ENCODE measurements around the gene GRIN2C. TPM values are rescaled to one million over a fixed set of nuclear protein-coding genes. Genes with fewer than 3 reads are reported as not detected.
A peak's percentile ranks its signal among the peaks of the same experiment; 100 is the strongest.

Gene GRIN2C
- total RNA-seq, 1 donor from 2014 or later, result 0.65 TPM

DNA sequence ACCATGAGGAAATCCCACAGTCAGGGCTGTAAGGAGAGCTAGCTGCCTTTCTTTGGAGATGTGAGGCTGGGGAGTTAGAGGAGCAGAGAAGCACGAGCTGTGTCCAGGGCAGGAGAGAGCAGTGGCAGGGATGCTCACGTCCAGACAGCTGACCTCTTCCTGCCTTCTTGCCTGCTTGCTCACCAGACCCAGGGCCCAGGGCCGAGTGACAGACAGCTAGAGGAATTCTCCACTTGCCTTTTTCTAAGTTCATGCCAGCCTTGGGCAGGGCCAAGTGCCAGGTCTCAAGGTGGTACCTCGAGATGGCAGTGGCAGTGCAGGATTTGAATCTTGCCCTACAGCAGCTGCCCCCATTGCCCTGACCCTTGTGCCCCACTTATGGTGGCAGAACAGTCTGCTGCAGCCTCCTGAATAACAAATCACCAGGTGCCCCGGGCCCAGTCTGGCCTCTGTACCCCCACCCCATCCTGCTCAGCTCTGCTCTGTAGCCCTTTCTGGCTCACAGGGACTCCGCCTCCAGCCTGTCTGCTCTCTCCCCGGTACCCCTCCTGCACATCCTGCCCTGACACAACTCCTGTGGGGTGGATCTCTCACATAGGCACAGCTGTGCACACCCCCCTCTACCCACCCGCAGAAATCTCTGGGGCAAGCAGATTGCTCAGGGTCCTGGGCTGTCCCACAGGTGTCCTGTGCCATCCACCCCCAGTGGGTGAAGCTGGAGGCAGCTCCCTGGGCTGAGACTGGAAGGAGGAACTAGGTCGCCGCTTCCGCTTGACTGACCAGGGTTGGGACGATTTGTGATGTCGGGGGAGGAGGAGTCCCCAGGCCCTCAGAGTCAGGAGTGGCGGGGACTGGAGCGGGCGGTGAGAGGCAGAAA lies 25.9 kb downstream of the GRIN2C start:
- ATAC-seq (ENCODE audit: poor library complexity), result no peak
- intact Hi-C loops (cut with DNase I), result no loop called here
- DNase-seq, result peak; percentile 58

DNA sequence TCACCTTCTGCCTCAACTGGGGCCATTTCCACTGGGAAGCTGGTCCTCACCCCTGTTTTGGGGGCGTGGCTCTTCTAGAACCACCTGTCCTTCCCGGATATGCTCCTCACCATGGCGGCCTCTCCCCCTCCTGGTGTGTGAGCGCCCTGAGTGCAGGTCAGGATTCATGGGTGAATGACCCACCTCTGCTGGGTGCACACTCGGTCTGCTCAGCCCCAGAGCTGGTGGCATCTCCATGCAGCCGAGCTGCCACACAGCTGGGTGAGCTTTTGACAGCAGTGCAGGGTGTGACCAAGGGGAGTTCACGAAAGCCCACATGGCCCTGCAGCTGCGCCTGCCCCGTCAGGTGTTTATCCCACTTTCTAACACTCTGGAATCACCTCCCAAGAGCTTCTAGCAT lies 27.3 kb downstream of the GRIN2C start:
- DNase-seq (no peak), ATAC-seq (ENCODE audit: poor library complexity) (no peak)
- intact Hi-C loops (cut with DNase I), result no loop called here

DNA sequence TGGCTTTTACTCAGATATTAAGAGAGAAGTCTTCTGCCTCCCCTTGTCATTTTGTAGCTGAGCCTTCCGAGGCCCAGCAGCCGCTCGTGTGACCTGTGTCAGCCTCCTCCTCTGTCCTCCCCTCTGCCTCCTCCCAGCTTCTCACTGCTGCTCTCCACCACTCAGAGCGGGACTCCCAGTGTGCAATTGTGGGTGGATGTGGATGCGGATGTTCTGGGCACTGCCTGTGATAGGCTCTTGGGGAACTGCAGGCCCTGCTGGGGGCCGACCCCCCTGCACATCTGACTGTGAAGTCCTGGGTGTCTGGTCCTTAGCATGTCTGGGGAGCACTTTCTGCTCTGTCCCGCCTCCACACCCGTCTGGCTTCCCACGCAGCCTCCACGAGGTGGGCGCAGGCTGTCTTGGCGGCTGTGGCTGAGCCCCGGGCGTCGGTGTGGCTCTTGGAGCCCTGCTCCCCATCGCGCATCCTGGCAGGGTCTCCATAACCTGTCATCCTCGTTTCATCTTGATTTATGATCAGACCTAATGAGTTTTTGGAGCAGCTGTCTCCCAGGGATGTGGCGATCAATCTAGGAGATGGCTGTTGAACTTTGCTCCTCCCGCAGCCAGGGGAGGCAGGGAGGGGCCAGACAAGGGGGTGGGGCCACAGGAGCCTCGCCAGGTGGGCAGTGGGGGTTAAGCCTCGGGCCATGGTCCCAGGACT lies 28.1 kb downstream of the GRIN2C start:
- no peak for DNase-seq
- ATAC-seq (ENCODE audit: poor library complexity), result no peak
- intact Hi-C loops (cut with DNase I), result no loop called here

DNA sequence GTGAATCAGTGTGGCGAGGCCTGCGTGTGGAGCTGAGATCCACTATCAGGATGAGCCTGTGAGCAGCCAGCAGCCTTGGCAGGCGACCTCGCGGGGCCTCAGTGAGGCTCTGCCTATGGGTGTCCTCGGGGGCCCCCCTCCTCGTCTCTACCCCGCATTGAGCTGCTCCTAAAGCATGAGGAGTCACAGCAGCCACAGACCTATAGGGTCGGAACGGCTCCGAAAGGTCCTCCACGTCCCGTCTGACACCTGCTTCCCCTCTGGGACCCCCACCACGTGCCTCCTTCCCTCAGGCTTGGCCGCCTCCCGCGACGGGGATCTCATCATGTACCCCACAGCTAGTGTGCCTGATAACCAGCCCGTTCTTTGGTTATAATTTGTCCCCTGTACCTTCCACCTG lies 28.8 kb downstream of the GRIN2C start:
- intact Hi-C loops (cut with DNase I), result no loop called here
- DNase-seq (no peak), ATAC-seq (ENCODE audit: poor library complexity) (no peak)

DNA sequence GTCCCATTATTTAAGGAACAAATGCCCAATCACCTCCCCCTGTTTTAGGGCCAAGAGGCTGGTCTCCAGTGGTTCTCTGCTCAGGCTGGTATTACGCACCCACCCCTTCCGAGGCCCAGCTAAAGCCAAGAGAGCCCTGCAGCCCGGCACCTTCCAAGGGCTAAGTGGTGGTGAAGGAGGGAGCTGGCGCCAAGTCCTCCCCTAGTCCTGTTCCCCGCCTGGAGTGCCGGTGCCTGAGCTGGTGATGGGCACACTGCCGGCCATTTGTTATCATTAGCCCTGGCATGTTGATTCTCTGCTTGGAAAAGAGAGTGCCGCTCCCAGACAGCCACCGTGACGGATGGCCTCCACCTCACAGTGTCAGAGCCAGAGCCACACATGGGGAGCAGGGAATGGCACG lies 31.9 kb downstream of the GRIN2C start:
- no peak for DNase-seq
- intact Hi-C loops (cut with DNase I), result no loop called here
- ATAC-seq (ENCODE audit: poor library complexity), result no peak

DNA sequence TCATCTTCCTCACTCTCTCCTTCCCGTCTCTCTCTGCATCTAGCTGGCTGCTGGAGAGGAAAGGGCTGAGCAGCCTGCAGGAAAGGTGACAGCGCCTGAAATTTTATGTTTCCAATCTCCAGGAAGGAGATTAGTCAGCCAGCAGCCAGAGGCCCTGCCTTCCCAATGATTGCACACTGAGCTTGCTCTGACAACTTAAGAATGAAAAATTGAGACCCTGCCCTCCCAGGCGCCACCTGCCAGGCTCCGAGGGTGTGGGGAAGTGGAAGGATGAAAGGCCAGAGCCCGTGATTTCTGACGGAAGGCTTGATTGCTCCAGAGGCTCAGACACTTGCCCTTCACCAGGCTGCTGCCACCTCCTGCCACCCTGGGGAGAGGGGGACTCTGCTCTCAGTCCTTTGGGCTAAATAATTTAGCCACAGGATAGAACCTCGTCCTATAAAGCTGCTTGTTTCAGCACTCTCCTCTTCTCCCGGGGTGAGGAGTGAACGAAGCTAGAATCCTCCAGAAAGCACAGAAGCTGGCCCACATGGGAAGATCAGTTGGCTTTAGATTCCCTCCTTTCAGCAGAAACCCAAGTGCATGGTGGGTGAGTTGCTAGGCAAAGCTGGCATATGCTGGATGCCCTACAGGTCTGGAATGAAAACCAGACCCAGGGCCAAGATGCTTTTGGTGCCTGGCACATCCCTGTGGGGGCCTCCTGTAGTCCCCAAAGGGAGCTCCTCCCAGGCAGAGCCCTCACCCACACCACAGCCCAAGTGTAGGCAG lies 33.5 kb downstream of the GRIN2C start:
- ATAC-seq (ENCODE audit: poor library complexity), result no peak
- no peak for DNase-seq
- intact Hi-C loops (cut with DNase I), result no loop called here

DNA sequence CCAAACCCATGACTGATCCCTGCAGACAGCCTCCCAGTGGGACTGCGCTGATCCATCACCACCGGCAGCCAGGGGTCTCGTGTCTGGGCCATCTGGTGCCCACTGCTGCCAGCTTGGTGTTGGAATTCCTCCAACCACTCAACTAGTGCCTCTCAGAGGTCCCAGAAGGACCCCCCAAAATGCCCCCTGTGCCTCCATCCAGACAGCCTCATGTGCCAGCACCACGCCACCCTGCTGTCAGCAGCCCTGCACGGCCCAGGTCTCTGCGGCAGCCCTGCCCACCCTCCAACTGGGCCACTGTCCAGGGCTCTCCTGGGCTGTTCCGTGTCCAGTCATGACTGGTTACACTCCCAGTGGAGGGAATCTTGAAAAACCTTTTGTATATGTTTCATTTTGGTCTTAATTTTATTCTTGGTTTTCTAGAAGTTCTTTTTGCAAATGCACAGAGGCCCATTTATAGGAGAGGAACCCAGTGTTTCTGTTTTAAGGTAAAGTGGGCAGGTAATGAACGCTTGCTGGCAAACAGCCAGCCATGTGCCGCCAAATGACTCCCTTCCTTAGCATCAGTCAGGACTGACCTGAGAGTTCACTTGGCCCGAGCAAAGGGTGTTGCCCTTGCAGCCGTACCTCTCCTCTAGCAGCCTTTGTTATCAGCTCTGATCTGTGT lies 34.6 kb downstream of the GRIN2C start:
- no peak for DNase-seq
- no peak for ATAC-seq (ENCODE audit: poor library complexity)
- intact Hi-C loops (cut with DNase I), result no loop called here

DNA sequence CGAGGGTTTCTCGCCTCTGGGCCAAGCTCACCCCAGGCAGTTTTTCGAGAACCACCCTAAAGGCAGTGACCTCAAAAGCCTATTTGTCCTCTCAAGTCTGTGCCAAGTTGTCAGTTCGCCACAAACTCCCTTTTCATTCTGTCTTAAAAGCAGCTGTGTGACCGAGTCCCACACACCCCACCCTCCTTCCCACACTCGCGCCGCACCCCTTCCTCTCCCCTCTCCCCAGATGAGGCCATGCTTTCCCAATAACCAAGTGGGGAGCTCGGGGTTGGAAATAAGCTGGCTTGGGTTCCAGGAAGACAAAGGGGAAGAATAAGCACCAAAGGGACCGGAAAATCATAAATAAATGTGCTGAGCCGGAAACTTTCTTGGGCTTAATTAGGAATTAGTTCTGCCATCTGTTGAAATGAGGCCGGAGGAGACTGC lies 36.7 kb downstream of the GRIN2C start:
- intact Hi-C loops (cut with DNase I), result no loop called here
- ATAC-seq (ENCODE audit: poor library complexity) (peak; percentile 78), DNase-seq (peak; percentile 69)

DNA sequence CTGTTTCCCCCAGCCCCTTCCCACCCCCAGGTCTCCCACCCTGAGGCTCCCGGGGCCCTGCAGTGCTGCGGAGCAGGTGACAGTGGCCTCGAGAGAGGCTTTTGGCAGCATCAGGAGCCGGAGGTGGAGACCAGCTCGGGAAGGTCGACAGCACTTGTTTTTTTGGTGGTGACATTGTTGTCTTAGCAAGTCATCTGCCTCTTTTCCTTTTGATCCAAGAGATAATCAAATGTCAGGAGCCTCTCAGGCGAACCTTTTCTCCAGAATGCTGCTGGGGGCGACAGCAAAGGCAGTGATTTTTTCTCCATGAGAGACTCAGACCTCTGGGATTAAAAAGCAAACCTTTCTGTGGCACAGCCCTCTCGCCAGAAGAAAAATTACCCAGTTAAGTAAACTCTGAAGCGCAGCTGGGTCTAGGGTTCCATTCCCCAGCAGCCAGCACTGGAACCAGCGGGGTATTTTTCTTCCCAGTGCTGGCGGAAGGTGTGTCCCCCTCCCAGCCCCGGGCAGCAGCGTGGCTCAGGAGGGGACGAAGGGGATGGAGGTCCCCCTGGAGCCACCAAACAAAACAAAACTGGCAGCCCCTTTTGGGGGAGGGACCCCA lies 37.2 kb downstream of the GRIN2C start:
- intact Hi-C loops (cut with DNase I), result no loop called here
- ATAC-seq (ENCODE audit: poor library complexity) (peak; percentile 30), DNase-seq (no peak)

DNA sequence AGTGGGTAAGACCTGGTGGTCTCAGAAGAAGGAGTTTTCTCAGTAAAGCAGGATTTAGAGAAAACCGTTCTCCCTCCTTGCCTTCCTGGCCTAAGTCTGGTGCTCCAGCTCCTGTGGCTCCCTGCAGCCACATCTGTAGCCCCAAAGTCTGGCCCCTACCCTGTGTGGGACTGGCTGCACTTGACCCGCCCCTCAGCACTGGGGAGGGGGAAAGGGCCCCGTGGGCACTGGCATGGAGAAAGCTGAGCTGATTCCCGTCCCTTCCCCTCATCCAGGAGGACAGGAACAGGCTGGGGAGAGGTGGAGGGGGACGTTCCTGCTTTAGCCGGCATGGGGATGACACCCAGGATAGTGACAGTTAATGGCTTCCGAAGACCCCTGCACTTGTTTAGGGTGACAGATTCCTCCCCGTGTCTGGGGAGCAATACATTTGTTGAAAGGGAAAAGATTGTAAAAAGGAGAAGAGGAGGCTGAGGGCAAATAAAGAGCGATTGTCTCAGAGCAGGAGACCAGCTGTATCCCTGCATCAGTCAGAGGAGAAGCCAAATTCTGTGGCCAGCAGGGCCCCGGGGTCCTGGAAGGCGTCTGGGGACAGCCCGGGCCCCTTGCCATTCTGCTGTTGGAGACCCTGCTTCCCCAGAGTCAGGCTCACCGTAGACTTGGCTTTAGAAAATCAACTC lies 37.9 kb downstream of the GRIN2C start:
- ATAC-seq (ENCODE audit: poor library complexity), result peak; percentile 58
- intact Hi-C loops (cut with DNase I), result no loop called here
- no peak for DNase-seq

DNA sequence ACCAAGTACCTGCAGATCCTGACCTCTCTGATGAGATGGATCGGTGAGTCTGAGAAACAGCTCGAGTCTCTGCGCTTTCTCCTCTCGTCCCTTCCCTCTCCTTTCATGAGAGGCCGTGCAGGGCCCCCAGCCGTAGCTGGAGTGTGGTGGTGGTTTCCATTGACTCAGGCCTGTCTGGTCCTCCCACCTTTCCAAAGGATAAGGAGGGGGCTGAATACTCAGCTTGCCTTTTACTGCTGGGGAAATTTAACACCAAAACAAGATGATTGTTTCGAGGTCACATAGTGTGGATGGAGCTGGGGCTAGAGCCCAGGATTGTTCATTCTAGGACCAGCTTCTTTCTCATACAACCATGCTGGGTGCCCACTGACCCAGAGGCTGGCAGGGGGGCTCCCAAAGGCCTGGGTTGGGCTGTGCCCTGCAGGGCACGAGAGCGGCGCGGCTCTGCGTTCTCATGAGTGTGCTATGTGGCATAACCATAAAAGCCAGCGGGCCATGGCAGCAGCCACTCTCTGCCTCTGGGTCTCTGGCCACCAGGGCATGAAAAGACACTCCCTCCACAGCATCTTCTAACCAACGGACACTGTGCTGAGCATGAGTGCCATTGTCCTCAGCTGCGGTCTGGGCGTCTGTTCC lies 39.8 kb downstream of the GRIN2C start:
- intact Hi-C loops (cut with DNase I), result no loop called here
- no peak for DNase-seq
- ATAC-seq (ENCODE audit: poor library complexity), result no peak

DNA sequence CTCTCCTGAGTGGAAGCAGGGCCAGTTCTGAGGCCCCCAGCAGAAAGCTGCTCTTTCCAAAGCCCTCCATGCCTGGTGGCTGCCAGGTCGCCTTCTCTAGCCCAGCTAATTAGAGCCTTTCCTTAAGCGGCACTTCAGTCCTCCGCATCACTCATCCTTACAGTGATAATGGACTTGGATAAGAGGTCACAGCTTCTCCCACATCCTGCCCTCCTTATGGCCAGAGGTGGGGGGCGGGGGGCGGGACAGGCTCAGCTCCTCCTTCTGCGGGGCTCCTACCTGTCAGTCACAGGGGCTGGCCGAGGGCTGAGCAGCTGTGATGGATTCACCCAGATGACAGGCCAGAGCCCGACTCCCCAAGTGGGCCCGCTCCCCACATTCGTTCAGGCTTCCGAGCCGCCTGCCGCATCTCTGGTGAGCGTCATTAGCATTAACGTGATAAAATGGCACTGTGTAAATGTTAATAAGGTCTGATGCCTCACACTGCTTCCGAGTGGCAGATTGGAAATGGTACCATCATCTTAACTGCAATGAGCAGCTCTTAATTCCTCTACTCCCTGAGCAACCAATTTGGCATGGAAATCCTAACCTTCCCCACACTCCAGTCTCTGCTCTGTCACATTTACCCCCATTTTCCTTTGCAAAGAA lies 41.3 kb downstream of the GRIN2C start:
- ATAC-seq (ENCODE audit: poor library complexity) (no peak), DNase-seq (no peak)
- intact Hi-C loops (cut with DNase I), result no loop called here

DNA sequence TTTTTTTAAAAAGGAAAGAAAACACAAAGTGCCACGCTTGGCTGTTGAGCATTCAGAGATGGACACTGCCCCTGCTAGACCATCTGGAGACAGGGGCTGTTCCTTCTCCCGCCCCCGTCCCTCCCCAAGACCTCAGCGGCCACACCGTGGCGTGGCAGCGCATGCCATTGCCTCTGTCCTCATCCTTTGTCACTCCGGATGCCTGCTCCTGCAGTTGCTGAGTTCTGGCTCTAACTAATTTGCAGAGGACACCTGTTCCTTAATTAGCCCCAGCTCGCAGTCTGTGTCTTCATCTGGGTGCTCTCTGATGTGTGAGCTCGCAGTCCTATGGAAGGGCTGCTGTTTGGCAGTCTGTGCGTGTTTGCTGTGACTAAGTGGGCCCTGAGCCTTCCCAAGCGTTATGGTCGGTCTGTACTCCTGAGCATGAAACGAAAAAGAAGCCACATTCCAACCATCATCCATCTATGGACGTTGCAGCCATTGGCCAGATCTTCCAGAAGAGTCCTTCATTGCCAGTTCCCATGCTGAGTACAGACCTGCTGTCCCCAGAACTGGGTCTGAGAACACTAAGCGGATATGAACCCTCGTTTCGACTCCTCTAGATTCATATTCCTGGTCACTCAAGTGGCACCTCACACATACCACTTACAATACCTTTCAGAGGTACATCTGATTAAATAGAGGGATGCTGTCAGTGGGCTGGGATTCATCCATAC lies 42.6 kb downstream of the GRIN2C start:
- no peak for ATAC-seq (ENCODE audit: poor library complexity)

DNA sequence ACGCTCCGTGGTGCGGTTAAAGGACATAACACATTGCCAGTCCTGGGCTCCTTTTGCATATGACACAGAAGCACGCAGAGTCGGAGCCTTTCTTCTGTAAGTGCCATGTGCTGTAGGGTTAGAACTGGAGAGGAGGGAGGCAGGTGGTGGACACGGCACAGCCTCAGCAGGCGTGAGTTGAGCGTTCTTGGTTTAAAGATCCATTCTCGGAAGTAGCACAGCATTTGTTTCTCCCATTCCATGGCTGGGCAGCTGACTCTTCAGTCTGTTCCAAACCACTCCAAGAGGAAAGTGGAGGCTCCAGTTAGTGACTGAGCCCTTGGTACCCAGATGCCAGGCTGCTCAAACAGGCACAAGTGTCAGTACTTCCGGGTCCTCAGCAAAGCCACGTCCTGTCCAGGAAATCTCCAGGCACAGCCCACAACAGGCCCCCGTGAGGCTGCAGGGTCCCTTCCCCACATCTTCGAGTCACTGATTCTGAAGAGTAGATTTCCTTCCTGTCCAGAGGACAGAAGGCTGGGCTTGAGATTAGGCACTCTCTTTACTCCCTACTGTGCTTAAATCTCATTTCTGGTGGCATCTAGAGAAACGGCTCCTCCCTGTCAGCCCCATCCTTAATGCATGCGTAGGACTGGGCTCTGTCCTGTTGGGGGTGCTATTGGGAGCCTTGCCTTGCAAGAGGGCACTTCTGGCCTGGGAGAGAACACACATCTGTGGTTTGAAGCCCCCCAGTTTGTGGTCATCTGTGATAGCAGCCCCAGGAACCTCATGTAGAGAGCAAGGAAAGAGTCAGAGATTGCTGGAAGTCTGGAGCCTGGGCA lies 43.9 kb downstream of the GRIN2C start:
- intact Hi-C loops (cut with DNase I), result no loop called here
- ATAC-seq (ENCODE audit: poor library complexity) (no peak), DNase-seq (no peak)

More for the DNA sequence above, 42.6 kb downstream of the GRIN2C start:
- intact Hi-C loops (cut with DNase I), result no loop called here
- no peak for DNase-seq

DNA sequence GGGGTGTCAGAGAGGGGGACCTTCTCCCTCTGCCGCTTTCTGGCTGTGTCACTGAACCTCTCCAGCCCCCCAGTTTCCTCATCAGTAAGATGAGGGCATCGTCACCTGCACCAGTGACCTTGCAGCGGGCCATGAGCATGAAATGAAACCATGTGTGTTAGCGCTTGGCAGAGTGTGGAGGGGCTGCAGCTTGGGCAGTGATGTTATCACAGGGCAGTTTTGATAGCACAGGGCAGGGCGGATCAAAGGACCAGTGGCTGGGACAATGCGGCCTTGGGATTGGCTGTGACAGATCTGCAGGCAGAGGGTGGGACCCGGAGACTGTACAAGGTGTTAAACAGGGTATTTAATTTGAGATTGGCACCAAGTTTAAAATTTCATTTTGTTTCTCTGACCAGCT lies 44.6 kb downstream of the GRIN2C start:
- no peak for ATAC-seq (ENCODE audit: poor library complexity)
- intact Hi-C loops (cut with DNase I), result no loop called here
- DNase-seq, result no peak

DNA sequence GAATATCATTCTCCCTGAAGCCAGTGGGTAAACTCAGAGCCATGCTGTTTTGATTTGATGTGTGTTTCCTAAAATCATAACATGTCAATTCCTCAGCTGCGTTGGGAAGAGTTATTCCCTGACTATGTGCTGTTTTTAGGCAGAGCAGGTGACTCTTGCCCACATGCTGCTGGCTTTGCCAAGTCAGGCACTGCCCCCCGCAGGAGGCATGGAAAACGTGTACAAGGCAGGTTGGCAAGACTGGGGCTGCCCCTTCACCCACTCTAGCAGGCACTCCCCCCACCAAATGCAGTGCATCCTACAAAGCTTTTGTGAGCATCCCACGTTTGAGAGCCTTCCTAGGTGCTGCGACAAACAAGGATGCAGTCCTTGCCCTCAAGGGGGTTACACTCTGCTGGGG lies 45.2 kb downstream of the GRIN2C start:
- intact Hi-C loops (cut with DNase I), result no loop called here
- DNase-seq (no peak), ATAC-seq (ENCODE audit: poor library complexity) (no peak)

Measured in Right ventricle myocardium superior (tissue), 1 donor.